Iris pigment epithelial cell (primary cell): ENCODE results near the gene S100PBP.

ENCODE experiments used
- DNase-seq: peaks from one replicate; pipeline ENCODE4 v3.0.0-alpha.2; 2011; ENCODE audit warnings: low read depth

Gene S100PBP

GRCh38 chr1:32828341-32828740, 10.9 kb downstream of the S100PBP start:
- DNase-seq: peak; percentile 11

- no peak for DNase-seq
Observed at GRCh38 chr1:32830092-32830852, 12.8 kb downstream of the S100PBP start.

GRCh38 chr1:32831878-32832277, 14.4 kb downstream of the S100PBP start:
- no peak for DNase-seq

GRCh38 chr1:32848354-32849063, 31.1 kb downstream of the S100PBP start:
- DNase-seq: no peak

GRCh38 chr1:32855861-32856617, 38.6 kb downstream of the S100PBP start:
- no peak for DNase-seq

- no peak for DNase-seq
Observed at GRCh38 chr1:32858136-32858535, 40.7 kb downstream of the S100PBP start.

GRCh38 chr1:32858791-32859190, 41.3 kb downstream of the S100PBP start:
- DNase-seq: no peak

- DNase-seq: no peak
Observed at GRCh38 chr1:32859915-32860314, 42.5 kb downstream of the S100PBP start.

- no peak for DNase-seq
Observed at GRCh38 chr1:32860566-32860965, 43.1 kb downstream of the S100PBP start.

GRCh38 chr1:32861904-32862695, 44.6 kb downstream of the S100PBP start:
- DNase-seq: no peak

GRCh38 chr1:32863218-32863880, 45.9 kb downstream of the S100PBP start:
- DNase-seq: no peak

- no peak for DNase-seq
Observed at GRCh38 chr1:32863881-32864245, 46.4 kb downstream of the S100PBP start.

GRCh38 chr1:32864375-32865019, 47.0 kb downstream of the S100PBP start:
- no peak for DNase-seq

- no peak for DNase-seq
Observed at GRCh38 chr1:32865639-32866405, 48.4 kb downstream of the S100PBP start.

GRCh38 chr1:32867151-32867550, 49.7 kb downstream of the S100PBP start:
- DNase-seq: no peak

- DNase-seq: no peak
Observed at GRCh38 chr1:32867671-32868070, 50.2 kb downstream of the S100PBP start.

GRCh38 chr1:32868085-32868484, 50.6 kb downstream of the S100PBP start:
- no peak for DNase-seq

- no peak for DNase-seq
Observed at GRCh38 chr1:32868806-32869455, 51.5 kb downstream of the S100PBP start.

- no peak for DNase-seq
Observed at GRCh38 chr1:32869923-32870614, 52.6 kb downstream of the S100PBP start.
